ENCODE results near the gene APMAP. TPM values are rescaled to one million over a fixed set of nuclear protein-coding genes. Genes with fewer than 3 reads are reported as not detected.

The APMAP gene
- total and polyA plus RNA-seq, 2 experiments from 2014 or later, result 110 to 123 TPM

DNA sequence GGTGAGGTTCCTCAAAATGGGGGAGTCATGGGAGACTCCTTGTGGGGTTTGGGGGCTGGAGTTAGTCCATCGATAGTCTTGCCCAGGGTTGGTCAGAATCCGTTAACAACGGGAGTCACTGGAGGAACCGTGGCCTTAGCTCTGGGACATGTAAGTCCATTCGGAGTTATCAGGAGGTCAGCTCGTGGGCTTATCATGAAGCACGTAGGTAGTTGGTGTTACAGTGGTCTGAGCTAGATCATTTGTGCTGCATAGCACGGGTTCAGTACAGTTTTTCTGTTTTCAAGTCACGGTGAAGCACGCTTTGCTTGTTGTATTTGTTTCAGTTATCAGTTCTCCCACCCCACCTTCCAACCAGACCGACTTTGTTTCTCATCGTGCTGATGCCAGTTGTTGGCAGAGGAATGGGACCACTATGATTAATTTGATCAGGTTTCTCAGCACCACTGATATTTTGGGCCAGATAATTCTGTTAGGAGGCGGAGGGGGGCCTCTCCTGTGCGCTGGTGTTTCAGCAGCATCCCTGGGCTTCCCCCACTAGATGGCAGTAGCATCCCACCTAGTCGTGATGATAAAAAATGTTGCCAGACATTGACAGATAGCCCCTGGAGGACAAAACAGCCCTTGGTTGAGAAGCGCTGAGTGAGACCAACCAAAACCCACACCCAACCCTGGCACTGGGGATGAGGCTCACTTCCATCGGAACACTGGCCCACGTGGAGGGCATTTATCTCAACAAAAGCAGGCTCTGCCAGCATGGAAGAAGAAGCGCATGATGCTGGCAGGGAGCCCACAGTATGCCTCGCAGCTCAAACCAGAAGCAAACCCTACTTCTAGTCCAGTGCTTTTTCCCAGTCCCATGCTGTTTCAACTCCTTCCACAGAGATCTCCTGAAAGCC lies 2.2 kb upstream of the APMAP start:
- Histone ChIP-seq H3K9me3 (ENCODE audit: low read depth) (no peaks in the 10 kb centered on the region), H3K4me3 (no peak overlapping the region), H3K27me3 (no peaks in the 10 kb centered on the region), H3K36me3 (replicated peaks; ENCODE audit: insufficient read depth, low read depth) (no peaks in the 10 kb centered on the region), H3K79me2 (peaks cover 23% of the 10 kb centered on the region), H3K4me1 (ENCODE audit: insufficient read depth) (peaks cover 9% of the 10 kb centered on the region), H4K20me1 (ENCODE audit: insufficient read depth, poor library complexity, severe bottlenecking) (peaks cover 7% of the 10 kb centered on the region), H3K4me2 (peak overlapping the region; percentile 30), H3K27ac (no peak overlapping the region), H3K9me2 (replicated peaks; ENCODE audit: insufficient read depth) (no peaks in the 10 kb centered on the region), H2AFZ (no peak overlapping the region)
- WGBS (ENCODE audit: low lambda C conversion rate, missing lambda C conversion rate), result 48% methylated on average over 20 of the region's 20 CpGs
- TF ChIP-seq EZH2 (IDR thresholded peaks at IDR 0.05; ENCODE audit: borderline replicate concordance) (no peak), EZH2phosphoT487 (IDR thresholded peaks at IDR 0.05; ENCODE audit: low read depth, severe bottlenecking, unreplicated experiment) (no peak)
- TF ChIP-seq, protein P1, sequence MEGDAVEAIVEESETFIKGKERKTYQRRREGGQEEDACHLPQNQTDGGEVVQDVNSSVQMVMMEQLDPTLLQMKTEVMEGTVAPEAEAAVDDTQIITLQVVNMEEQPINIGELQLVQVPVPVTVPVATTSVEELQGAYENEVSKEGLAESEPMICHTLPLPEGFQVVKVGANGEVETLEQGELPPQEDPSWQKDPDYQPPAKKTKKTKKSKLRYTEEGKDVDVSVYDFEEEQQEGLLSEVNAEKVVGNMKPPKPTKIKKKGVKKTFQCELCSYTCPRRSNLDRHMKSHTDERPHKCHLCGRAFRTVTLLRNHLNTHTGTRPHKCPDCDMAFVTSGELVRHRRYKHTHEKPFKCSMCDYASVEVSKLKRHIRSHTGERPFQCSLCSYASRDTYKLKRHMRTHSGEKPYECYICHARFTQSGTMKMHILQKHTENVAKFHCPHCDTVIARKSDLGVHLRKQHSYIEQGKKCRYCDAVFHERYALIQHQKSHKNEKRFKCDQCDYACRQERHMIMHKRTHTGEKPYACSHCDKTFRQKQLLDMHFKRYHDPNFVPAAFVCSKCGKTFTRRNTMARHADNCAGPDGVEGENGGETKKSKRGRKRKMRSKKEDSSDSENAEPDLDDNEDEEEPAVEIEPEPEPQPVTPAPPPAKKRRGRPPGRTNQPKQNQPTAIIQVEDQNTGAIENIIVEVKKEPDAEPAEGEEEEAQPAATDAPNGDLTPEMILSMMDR (IDR thresholded peaks at IDR 0.05; ENCODE audit: poor library complexity), result peak; percentile 93
- DNase-seq (ENCODE audit: low spot score), result peak; percentile 84

GRCh38 chr20:24994186-24994465 lies 1.6 kb upstream of the APMAP start:
- Histone ChIP-seq H3K27me3 (no peaks in the 10 kb centered on the region), H4K20me1 (ENCODE audit: insufficient read depth, poor library complexity, severe bottlenecking) (peaks cover 7% of the 10 kb centered on the region), H3K27ac (no peak overlapping the region), H3K4me2 (no peak overlapping the region), H3K9me3 (ENCODE audit: low read depth) (no peaks in the 10 kb centered on the region), H2AFZ (no peak overlapping the region), H3K36me3 (replicated peaks; ENCODE audit: insufficient read depth, low read depth) (no peaks in the 10 kb centered on the region), H3K79me2 (peaks cover 29% of the 10 kb centered on the region), H3K4me1 (ENCODE audit: insufficient read depth) (peaks cover 9% of the 10 kb centered on the region), H3K4me3 (no peak overlapping the region), H3K9me2 (replicated peaks; ENCODE audit: insufficient read depth) (no peaks in the 10 kb centered on the region)
- 83% methylated on average over 1 of the region's 1 CpG for WGBS (ENCODE audit: low lambda C conversion rate, missing lambda C conversion rate)
- TF ChIP-seq EZH2phosphoT487 (IDR thresholded peaks at IDR 0.05; ENCODE audit: low read depth, severe bottlenecking, unreplicated experiment), result no peak
- TF ChIP-seq EZH2 (IDR thresholded peaks at IDR 0.05; ENCODE audit: borderline replicate concordance), result no peak
- TF ChIP-seq, protein P1 (IDR thresholded peaks at IDR 0.05; ENCODE audit: poor library complexity), result no peak
- no peak for DNase-seq (ENCODE audit: low spot score)

GRCh38 chr20:24993337-24994185 lies 1.0 kb upstream of the APMAP start:
- Histone ChIP-seq H3K79me2 (peaks cover 35% of the 10 kb centered on the region), H3K4me1 (ENCODE audit: insufficient read depth) (peaks cover 9% of the 10 kb centered on the region), H4K20me1 (ENCODE audit: insufficient read depth, poor library complexity, severe bottlenecking) (peaks cover 7% of the 10 kb centered on the region), H3K4me3 (peak overlapping the region; percentile 57), H3K27me3 (no peaks in the 10 kb centered on the region), H3K9me3 (ENCODE audit: low read depth) (no peaks in the 10 kb centered on the region), H3K27ac (peak overlapping the region; percentile 96), H2AFZ (peak overlapping the region; percentile 82), H3K9me2 (replicated peaks; ENCODE audit: insufficient read depth) (no peaks in the 10 kb centered on the region), H3K36me3 (replicated peaks; ENCODE audit: insufficient read depth, low read depth) (no peaks in the 10 kb centered on the region), H3K4me2 (peak overlapping the region; percentile 80)
- DNase-seq (ENCODE audit: low spot score), result peak; percentile 42
- WGBS (ENCODE audit: low lambda C conversion rate, missing lambda C conversion rate), result 72% methylated on average over 9 of the region's 9 CpGs
- TF ChIP-seq EZH2 (IDR thresholded peaks at IDR 0.05; ENCODE audit: borderline replicate concordance), result no peak
- TF ChIP-seq, protein P1 (IDR thresholded peaks at IDR 0.05; ENCODE audit: poor library complexity), result peak; percentile 39
